ENCODE measurements around the gene DIS3L2.

Gene DIS3L2

DNA sequence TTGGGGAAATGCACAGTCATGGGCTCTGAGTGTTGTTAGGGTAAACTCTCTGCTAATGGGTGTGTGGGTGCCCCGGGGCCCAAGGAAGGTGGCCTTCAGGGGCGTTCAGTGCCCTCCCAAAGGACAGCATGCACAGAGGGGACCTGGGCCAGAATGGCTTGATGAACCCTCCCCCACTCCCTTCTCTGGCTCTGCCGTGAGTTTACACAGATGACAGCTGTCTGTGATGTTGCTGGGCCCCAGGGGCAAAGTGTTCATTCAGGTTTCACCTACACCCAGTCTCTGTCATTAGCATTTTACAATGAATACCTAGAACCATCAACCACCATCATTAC is 38.5 kb upstream of the DIS3L2 start:
- Histone ChIP-seq H3K4me1 (ENCODE audit: control insufficient read depth, insufficient read depth, low read length) (0 out of 2 replicates have a peak, but pooled peaks cover 5% of the 10 kb centered on the region), H3K4me3 (ENCODE audit: low read depth, low read length) (no peak overlapping the region), H3K36me3 (ENCODE audit: control insufficient read depth, insufficient read depth, low read length) (no peaks in the 10 kb centered on the region), H3K9ac (ENCODE audit: low read depth, low read length) (no peak overlapping the region), H3K27me3 (ENCODE audit: control insufficient read depth, insufficient read depth, low read length) (peaks cover 49% of the 10 kb centered on the region), H3K27ac (ENCODE audit: low read depth, low read length) (no peak overlapping the region), H3K9me3 (ENCODE audit: control insufficient read depth, insufficient read depth, low read length) (no peaks in the 10 kb centered on the region)

DNA sequence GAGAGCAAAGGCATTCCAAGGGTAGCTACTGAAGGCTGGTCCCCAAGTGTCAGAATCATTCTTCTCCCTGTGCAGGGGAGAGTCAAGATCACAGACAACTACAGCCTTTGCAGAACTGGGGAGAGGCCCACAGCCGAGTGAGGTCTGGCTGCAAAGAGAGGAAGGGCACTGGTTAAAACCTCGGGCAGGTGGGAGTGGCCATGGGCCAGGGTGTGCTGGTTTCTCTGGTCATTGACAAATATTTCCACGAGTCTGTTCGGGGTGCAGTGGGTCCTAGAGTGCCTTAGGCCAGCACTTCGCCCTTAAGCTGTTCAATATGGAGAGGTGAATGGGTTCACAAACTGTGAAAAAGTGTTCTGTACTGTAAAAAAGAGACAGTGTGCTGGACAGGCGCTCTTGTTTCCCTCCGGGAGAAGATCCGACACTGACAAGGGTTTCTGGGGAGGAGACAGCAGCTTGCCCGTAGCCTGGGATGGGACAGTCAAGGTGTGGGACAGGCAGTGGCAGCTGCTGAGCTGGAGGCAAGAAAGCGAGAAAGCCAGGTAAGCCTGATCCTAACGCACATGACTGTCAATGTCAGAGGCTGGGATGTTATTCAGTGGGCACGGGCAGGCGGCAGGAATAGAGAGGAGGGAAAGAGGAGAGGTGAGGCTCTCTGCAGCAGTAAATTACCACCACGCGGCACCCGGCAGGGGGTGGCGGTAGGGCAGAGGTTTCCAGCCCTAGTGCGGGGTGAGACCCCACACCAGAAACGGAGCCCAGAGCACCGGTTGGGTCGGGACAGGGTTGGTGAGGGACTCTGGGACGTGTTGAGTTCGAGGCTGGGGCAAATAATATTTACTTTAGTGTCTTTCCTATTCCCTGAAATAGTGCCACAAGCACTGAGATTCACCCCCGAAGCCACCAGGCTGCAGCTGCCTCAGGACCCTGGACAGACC is 37.3 kb upstream of the DIS3L2 start:
- H3K9ac ChIP-seq (ENCODE audit: low read depth, low read length) = no peak overlapping the region
- H3K27me3 ChIP-seq (ENCODE audit: control insufficient read depth, insufficient read depth, low read length) = peaks cover 61% of the 10 kb centered on the region
- no peak overlapping the region for H3K27ac ChIP-seq (ENCODE audit: low read depth, low read length)
- no peaks in the 10 kb centered on the region for H3K9me3 ChIP-seq (ENCODE audit: control insufficient read depth, insufficient read depth, low read length)
- H3K4me1 ChIP-seq (ENCODE audit: control insufficient read depth, insufficient read depth, low read length) = 0 out of 2 replicates have a peak, but pooled peaks cover 5% of the 10 kb centered on the region
- H3K36me3 ChIP-seq (ENCODE audit: control insufficient read depth, insufficient read depth, low read length) = no peaks in the 10 kb centered on the region
- no peak overlapping the region for H3K4me3 ChIP-seq (ENCODE audit: low read depth, low read length)

DNA sequence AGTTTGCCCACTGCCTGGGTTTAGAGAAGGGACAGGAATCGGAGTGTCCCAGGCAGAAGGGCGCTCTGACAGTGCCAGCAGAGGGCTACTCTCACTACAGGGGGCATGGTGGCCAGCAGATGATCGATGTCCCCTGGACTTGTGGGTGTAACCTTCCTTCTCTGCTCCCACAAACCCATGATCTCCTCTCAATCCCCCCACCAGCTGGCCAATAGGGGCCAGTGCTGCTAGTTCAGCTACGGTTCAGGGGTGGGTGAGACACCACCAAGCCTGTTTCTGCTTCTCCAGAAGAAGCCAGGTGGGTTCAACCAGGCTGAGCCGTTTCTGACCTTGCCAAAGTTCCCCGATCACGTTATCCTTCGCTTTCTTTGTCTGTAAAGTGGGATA is 36.6 kb upstream of the DIS3L2 start:
- Histone ChIP-seq H3K27me3 (ENCODE audit: control insufficient read depth, insufficient read depth, low read length) (peaks cover 62% of the 10 kb centered on the region), H3K27ac (ENCODE audit: low read depth, low read length) (no peak overlapping the region), H3K4me1 (ENCODE audit: control insufficient read depth, insufficient read depth, low read length) (0 out of 2 replicates have a peak, but pooled peaks cover 5% of the 10 kb centered on the region), H3K4me3 (ENCODE audit: low read depth, low read length) (peak overlapping the region; percentile 45), H3K36me3 (ENCODE audit: control insufficient read depth, insufficient read depth, low read length) (no peaks in the 10 kb centered on the region), H3K9ac (ENCODE audit: low read depth, low read length) (no peak overlapping the region), H3K9me3 (ENCODE audit: control insufficient read depth, insufficient read depth, low read length) (no peaks in the 10 kb centered on the region)

DNA sequence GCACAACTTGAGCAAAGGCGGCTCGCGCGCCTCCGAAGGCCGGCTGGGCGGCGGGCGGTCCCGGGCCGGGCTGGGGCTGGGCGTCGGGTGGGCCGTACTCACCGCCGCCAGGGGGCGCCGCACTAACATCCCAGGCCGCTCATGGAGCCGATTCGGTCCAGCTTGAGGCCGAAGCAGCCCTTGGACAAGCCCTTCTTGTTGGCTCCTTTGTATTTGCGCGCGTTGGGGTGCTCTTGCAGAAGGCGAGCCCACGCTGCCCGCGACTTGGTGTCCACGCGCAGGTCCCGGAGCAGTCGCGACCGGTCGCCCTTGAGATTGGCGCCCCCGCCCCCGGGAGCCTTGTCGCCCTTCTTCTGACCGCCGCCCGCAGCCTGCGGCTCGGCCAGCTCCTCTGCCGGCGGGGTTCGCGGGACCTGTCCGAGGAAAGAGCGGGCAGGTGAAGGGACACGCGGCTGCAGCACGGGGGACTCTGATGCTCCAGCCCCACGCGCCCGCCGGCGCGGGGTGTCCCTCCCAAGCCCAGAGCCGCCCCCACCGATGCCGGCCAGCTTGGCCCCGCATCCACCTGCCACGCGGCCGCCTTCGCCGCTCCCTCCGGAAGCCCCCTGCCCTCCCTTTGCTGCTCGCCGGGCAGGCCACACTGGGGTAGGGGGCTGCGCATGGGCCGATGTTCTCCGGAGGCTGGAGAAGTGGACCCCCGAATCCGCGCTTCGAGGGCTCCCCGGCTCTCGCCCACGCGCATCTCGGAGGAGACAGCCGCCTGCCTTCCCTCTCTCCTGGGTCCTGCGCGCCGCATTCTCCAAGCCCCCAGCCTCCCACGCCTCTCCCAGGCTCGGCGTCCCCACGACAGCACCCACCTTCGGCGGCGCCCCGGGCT is 36.0 kb upstream of the DIS3L2 start:
- Histone ChIP-seq H3K9ac (ENCODE audit: low read depth, low read length) (no peak overlapping the region), H3K9me3 (ENCODE audit: control insufficient read depth, insufficient read depth, low read length) (no peaks in the 10 kb centered on the region), H3K27me3 (ENCODE audit: control insufficient read depth, insufficient read depth, low read length) (peaks cover 62% of the 10 kb centered on the region), H3K36me3 (ENCODE audit: control insufficient read depth, insufficient read depth, low read length) (no peaks in the 10 kb centered on the region), H3K4me1 (ENCODE audit: control insufficient read depth, insufficient read depth, low read length) (0 out of 2 replicates have a peak, but pooled peaks cover 5% of the 10 kb centered on the region), H3K4me3 (ENCODE audit: low read depth, low read length) (peak overlapping the region; percentile 78), H3K27ac (ENCODE audit: low read depth, low read length) (no peak overlapping the region)

DNA sequence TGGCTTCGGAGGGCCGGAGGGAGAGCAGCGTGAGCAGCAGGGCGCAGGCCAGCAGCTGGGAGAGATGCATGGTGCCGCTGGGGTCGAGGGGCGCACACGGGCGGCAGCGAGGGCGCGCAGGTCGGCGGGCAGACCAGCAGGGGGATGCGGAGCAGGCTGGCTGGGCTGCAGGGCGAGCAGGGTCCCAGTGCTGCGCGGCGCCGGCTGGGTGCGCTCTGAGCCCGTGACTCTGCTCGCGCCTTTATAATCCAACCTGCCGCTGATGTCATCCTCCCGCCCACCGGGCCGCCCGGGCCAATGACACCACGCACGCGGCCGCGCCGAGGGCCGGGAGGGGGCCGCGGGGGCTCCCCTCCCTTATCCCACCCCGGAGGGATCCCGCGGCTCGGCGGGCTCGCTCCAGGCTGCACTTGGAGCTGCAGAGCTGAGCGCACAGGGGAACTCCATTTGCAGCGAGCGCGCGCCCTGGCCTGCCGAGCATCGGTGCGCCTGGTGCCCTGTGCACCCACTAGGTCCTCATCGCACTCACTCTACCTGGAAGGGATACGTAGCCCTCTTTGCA is 35.3 kb upstream of the DIS3L2 start, which contains the start of gene NPPC:
TSS of gene NPPC (minus strand) at position 217 of the 562 bp plus-strand sequence. CDS start at position 70, 147 bp downstream.
- no peaks in the 10 kb centered on the region for H3K9me3 ChIP-seq (ENCODE audit: control insufficient read depth, insufficient read depth, low read length)
- H3K27ac ChIP-seq (ENCODE audit: low read depth, low read length) = no peak within 1 kb of the TSS
- H3K27me3 ChIP-seq (ENCODE audit: control insufficient read depth, insufficient read depth, low read length) = peaks cover 62% of the 10 kb centered on the region
- H3K36me3 ChIP-seq (ENCODE audit: control insufficient read depth, insufficient read depth, low read length) = no peaks in the 10 kb centered on the region
- no peak within 1 kb of the TSS for H3K9ac ChIP-seq (ENCODE audit: low read depth, low read length)
- 0 out of 2 replicates have a peak, but pooled peaks cover 5% of the 10 kb centered on the region for H3K4me1 ChIP-seq (ENCODE audit: control insufficient read depth, insufficient read depth, low read length)
- peak within 1 kb of the TSS; percentile 78 for H3K4me3 ChIP-seq (ENCODE audit: low read depth, low read length)

DNA sequence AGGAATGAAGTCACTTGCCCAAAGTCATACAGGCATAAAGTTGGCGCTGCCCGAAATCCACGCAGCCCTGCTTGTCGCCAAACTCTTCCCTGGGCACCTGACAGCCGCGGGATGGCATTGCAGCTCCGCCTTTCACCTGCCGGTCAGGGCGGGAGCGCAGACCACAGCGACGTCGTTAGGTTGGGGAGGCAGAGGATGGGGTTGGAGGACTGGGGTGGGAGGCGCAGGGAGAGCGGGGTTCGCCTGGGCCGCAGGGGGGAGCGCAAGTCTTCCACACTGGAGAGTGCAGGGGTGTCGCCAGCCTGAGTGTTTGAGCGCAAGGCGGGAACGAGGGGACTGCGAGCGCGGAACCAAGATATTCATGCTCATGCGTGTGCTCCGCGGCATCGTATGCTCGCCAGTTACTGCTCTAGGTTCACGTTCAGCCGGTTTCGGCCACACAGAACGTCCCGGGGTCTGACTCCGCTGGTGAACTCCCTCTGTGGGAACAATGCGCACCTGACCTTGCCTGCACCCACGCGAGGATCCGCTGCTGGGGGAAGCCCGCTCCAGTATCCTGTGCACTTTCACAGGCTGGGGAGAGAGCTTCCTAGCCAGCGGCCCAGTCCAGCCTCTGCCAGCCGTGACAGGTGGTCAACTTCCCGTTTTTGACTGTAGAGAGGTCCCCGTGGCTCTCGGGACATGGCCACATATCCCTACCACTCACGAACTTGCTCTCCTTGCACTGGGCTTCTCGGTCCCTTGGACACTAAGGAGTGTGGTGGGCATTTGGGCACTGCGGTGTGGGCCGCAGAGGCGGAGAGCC is 34.5 kb upstream of the DIS3L2 start:
- Histone ChIP-seq H3K27me3 (ENCODE audit: control insufficient read depth, insufficient read depth, low read length) (peaks cover 62% of the 10 kb centered on the region), H3K9me3 (ENCODE audit: control insufficient read depth, insufficient read depth, low read length) (no peaks in the 10 kb centered on the region), H3K4me1 (ENCODE audit: control insufficient read depth, insufficient read depth, low read length) (0 out of 2 replicates have a peak, but pooled peaks cover 5% of the 10 kb centered on the region), H3K9ac (ENCODE audit: low read depth, low read length) (no peak overlapping the region), H3K36me3 (ENCODE audit: control insufficient read depth, insufficient read depth, low read length) (no peaks in the 10 kb centered on the region), H3K4me3 (ENCODE audit: low read depth, low read length) (peak overlapping the region; percentile 78), H3K27ac (ENCODE audit: low read depth, low read length) (no peak overlapping the region)

DNA sequence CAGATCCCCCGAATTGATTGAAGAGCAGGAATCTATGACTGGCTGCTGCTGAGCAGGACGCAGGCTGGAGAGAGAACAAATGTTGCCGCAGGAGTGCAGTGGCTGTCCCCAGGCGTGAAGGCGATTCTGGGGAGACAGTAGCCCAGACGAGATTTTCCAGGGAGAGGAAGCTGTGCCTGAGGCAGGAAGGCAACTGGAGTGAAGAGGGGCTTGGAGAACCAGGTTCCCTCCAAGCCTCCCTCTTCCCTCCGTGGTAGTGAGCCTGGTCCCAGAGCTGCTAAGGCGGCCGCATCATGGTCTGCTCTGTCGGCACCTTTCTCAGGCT is 34.0 kb upstream of the DIS3L2 start:
- H3K9ac ChIP-seq (ENCODE audit: low read depth, low read length) = no peak overlapping the region
- 0 out of 2 replicates have a peak, but pooled peaks cover 5% of the 10 kb centered on the region for H3K4me1 ChIP-seq (ENCODE audit: control insufficient read depth, insufficient read depth, low read length)
- H3K27me3 ChIP-seq (ENCODE audit: control insufficient read depth, insufficient read depth, low read length) = peaks cover 62% of the 10 kb centered on the region

DNA sequence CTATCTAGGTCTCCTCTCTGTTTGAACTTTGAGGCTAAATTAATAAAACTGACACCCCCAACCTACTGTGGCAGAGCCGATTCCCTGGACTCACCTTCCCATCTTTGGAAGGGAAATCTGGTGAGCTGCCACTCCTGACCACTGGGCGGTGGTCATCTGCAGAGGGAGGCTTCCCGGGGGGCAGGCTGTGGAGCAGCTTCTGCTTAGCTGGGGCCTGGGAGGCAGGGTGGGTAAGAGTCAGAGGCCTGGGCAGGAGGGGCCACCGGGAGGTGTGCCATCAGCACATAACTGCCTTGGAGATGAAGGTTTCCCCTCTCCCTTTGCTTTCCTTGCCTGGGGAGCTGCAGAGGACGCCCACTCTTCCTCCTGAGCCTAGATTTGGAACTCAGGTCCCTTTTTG is 33.0 kb upstream of the DIS3L2 start:
- peaks cover 58% of the 10 kb centered on the region for H3K27me3 ChIP-seq (ENCODE audit: control insufficient read depth, insufficient read depth, low read length)
- 0 out of 2 replicates have a peak, but pooled peaks cover 5% of the 10 kb centered on the region for H3K4me1 ChIP-seq (ENCODE audit: control insufficient read depth, insufficient read depth, low read length)
- no peak overlapping the region for H3K27ac ChIP-seq (ENCODE audit: low read depth, low read length)
- H3K36me3 ChIP-seq (ENCODE audit: control insufficient read depth, insufficient read depth, low read length) = no peaks in the 10 kb centered on the region
- no peak overlapping the region for H3K9ac ChIP-seq (ENCODE audit: low read depth, low read length)
- H3K4me3 ChIP-seq (ENCODE audit: low read depth, low read length) = no peak overlapping the region
- no peaks in the 10 kb centered on the region for H3K9me3 ChIP-seq (ENCODE audit: control insufficient read depth, insufficient read depth, low read length)

More for the DNA sequence above, 34.0 kb upstream of the DIS3L2 start:
- H3K4me3 ChIP-seq (ENCODE audit: low read depth, low read length) = no peak overlapping the region
- no peaks in the 10 kb centered on the region for H3K9me3 ChIP-seq (ENCODE audit: control insufficient read depth, insufficient read depth, low read length)
- no peak overlapping the region for H3K27ac ChIP-seq (ENCODE audit: low read depth, low read length)
- no peaks in the 10 kb centered on the region for H3K36me3 ChIP-seq (ENCODE audit: control insufficient read depth, insufficient read depth, low read length)

DNA sequence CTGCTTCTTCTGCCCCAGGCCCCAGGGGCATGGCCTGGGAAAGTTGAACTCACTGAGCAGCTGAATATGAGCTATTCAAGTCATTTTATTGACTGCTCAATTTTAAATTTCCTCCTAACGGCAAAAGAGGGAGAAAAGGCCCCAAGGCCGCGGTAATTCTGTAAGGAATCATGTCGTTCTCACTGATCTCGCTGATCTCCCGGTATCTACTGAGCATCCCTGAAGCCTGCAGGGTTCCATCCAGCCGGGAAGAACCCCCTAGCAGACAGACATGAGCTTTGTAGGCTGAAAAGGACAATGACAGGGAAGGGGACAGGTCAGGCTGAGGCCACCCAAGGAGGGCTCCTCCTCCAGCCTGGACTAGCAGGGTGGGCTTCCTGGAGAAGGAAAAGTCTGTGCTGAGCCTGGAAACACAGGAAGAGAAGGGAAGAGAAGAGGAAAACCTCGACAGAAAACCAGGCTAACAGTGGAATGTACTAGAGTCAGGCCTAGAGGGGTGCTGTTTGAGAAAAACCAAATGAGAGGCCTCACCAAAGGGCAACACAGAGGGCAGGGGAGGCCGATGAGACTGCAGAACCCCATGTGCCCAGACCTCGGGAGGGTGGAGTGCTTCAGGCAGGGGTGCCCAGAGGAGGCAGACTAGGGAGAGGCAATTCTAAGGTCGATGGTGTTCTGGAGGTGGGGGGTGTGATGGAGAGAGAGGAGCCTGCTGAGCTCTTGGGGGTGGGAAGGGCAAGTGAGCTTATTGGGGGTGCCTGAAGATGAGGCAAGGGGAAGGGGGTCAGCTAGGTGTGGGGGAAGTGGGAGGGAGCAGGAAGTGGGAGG is 32.4 kb upstream of the DIS3L2 start:
- Histone ChIP-seq H3K36me3 (ENCODE audit: control insufficient read depth, insufficient read depth, low read length) (no peaks in the 10 kb centered on the region), H3K27me3 (ENCODE audit: control insufficient read depth, insufficient read depth, low read length) (peaks cover 52% of the 10 kb centered on the region), H3K4me3 (ENCODE audit: low read depth, low read length) (no peak overlapping the region), H3K9me3 (ENCODE audit: control insufficient read depth, insufficient read depth, low read length) (no peaks in the 10 kb centered on the region), H3K4me1 (ENCODE audit: control insufficient read depth, insufficient read depth, low read length) (0 out of 2 replicates have a peak, but pooled peaks cover 5% of the 10 kb centered on the region), H3K9ac (ENCODE audit: low read depth, low read length) (no peak overlapping the region), H3K27ac (ENCODE audit: low read depth, low read length) (no peak overlapping the region)

Measured in HUES48 (cell line).